Stimulated activated CD4-positive, alpha-beta T cell treated with anti-CD3 and anti-CD28 coated beads, Interleukin-4, amount 100 ng/mL, for 24 hours (primary cell): ENCODE measurements around the gene SLC4A8.

Source experiments
- DNase-seq: peaks from one replicate; pipeline ENCODE4 v3.0.0-alpha.2; 2020

Gene SLC4A8

DNA sequence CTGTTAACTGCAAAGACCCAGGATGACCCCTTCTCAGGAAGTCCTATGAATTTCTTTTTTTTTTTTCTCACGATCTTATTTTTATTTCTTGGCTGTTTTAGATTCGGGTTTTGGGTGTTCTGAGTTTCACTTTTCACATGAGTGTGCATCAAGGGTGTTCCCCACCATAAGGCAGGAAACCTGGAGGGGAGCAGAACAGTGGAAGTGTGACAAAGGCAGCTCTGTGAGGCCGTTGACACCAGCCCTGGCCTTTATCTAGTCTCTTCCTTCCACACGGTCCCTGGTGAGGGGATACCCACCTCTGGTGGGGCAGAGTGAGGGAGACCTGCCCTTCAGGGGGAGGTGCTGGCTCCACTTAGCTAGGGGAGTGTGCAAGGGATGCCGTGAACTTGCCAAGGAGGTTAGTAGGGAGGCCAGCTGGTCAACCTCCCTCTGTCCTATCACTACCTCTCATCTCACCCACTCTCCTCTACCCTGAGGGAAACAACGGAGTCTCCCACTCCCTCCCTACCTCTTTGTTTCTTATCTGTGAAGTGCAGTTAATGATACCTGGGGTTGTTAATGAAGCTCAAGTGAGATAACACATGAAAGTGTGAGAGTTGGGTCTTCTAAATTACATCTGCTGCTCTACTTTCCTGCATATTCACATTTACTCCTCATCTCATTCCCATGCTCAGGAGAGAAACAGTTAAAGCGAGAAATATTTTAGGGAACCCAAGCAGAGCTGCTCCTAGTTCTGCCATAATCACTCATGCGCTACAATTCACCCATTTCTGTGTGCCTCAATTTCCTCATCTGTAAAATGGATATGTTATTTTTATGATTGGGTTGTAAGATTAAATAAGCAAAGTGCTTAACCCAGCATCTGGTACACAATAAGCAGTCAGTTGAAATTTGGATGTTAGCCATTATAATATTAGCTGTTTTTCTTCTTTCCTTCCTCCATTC, 29.1 kb upstream of the SLC4A8 start:
- peak; percentile 34 for DNase-seq

DNA sequence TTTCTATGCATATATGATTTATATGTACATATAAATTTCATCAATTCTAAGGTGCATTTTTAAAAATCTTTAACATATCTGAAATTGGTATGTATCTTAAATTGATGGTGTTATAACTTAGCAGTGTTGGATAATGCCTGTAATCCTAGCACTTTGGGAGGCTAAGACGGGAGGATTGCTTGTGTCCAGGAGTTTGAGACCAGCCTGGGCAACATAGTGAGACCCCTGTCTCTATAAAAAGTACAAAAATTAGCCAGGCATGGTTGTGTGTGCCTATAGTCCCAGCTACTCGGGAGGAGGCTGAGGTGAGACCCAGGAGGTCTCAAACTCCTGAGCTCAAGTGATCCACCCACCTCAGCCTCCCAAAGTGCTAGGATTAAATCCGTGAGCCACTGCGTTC, 27.0 kb upstream of the SLC4A8 start:
- no peak for DNase-seq

DNA sequence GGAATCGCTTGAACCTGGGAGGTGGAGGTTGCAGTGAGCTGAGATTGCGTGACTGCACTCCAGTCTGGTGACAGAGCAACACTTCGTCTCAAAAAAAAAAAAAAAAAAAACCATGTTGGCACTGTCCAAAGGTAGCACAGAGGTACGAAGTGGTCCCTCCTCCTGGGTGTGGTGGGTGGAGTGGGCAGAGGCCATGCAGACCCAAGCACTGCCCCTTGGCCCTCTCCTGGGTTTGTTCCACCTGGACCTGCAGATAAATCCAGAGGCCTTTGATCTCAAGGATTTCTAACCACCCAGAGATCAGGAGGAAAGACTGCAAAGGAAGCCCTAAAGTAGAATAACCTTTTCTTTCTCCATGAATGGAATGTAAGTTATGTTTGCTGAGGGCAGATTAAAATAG, 24.7 kb upstream of the SLC4A8 start:
- DNase-seq, result no peak

DNA sequence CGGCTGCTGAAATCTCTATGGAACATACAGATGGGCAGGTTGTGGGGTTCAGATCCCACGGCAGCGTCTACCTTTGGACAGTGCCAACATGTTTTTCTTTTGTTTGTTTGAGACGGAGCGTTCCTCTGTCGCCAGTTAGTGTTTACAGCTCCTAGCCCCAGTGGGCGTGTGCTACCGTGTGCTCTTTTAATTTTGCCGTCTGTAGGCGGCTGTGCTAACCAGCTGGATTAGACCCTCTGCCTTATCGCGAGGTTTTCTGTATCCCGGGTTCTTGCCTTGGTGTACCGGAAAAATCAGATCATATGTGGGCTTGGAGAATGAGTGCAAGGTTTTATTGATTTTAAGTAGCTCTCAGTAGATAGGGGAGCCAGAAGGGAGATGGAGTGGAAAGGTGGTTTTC, 23.6 kb upstream of the SLC4A8 start:
- no peak for DNase-seq

DNA sequence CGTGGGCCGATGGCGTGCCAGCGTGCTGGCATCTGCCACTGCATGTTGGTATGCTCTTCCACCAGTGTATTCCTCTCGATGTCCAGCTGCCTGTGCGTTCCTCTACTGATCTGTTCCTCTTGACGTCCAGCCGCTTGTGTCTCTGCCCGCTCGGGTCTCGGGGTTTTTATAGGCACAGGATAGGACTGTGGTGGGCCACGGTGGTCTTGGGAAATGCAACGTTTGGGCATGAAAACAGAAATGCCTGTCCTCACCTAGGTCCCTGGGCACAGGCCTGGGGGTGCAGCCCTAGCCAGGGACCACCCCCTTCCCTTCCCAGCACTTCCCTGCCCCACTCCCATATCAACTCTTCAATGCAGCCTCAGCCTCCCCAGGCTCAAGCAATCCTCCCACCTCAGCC, 23.1 kb upstream of the SLC4A8 start:
- no peak for DNase-seq

DNA sequence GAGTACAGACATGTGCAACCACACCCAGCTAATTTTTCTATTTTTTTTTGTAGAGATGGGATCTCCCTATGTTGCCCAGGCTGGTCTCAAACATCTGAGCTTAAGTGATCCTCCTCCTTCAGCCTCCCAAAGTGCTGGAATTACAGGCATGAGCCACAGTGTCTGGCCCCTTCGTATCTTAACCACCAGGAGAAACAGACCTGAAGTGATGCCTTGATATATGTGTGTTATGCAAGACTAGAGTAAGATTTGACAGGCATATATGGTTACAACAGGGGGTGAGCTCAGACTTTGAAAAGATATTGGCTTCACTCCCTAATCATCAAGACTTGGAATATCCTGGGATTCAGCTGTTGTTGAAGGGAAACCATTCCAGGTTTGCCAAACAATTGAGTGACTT, 22.7 kb upstream of the SLC4A8 start:
- DNase-seq, result no peak

DNA sequence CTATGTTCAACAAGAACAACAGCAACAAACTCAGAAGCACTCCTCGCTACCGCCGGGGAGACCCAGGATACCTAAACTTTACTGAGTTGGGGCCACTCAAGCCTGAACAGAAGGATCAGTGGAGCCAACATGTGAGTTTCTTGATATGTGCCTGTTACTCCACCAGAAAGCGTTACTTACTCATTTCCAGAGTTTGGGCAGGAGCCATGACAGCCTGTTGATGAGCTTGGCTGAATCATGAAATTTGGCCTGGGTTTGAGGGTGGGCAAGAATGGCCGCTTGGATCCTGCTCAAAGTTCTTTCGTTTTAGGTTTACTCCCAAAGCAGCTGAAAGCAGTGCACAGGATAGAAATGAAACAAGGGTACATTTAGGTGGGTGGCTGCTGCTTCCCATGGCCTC, 21.5 kb upstream of the SLC4A8 start:
- DNase-seq, result no peak

DNA sequence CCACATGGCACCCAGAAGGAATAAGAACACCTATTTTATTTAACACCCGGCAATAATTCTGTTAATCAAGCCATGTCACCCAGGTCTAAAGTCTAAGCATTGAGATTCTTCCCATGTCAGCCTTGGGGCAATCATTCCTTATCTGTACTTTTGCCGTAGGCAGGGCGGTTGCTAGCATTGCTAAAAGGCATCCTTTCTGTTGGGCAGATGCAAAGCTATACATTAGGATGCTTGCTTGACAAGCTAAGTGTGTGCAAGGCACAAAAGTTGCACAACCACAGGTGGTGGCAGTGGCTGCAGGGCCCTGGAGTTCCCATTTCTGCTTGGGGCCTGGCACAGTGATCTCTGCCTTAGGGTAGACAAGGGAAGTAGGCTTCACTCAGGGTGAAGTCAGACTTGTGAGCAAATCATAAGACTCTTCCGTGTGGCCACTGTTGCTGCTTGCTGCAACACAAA, 20.9 kb upstream of the SLC4A8 start:
- no peak for DNase-seq

DNA sequence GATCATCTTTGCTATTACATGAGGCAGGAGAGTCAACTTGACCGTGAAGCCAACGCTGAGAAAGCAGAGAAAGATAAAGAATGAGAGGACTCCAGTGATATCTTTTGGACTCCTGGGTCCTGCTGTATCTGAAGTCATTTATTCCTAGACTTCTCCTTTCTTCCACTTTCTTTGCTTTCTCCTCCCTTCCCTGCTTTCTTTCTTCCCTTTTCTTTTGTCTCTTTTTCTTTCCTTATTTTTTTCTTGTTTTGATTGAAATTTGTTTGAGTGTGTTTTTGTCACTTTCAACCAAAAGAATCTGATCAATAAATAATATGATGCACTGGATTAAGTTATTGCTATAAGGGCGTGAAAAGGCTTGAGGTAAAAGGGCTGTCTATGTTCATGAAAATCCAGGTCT, 20.0 kb upstream of the SLC4A8 start:
- no peak for DNase-seq

DNA sequence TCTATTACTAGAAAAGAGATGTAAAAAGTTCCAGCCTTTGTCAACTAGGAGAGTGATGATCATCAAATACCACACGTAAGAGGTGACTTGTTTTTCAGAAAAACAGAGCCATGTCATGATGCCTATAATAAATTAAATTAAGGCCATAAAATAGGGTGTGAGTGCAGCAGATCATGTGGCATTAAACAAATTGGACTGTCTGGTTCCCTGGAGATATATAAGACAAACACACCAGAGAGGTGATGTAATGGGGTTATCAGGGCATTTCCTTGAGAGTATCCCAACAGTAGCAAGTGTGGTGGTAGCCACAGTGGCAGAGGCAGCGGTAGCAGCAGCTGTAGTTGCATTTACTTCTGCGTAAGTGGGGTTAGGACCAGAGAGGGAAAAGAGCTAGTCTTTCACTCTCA, 18.8 kb upstream of the SLC4A8 start:
- DNase-seq, result no peak

DNA sequence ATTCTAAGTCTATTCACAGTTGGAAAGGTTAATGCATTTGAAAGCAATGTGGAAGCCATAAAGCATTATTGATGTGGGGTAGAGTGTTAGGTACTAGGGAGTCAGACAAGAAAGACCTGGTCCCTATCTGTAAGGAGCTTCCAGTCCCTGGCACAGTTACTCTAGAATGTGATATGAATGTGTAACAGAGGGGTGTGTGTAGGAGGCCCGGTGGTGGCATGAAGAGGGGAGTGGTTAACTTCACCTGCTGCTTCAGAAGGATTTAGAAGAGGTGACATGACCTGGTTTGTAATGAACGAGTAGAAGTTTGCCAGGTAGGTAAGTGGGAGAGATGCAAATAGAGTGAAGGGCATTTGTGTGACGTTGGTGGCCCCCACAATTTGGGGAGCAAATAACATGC, 18.3 kb upstream of the SLC4A8 start:
- no peak for DNase-seq

DNA sequence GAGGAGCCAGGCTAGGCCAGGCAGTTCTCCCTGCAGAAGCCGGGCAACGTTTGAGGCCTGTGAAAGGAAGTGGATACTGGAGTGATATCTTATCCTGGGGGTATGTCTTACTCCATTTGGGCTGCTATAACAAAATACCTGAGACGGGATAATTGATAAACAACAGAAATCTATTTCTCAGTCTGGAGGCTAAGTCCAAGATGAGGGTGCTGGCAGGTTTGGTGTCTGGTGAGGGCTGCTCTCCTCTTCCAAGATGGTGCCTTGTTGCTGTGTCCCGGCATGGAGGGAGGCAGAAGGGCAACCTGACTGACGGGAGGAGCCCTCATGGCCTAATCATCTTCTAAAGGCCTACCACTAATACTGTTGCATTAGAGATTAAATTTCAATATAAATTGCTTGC, 17.8 kb upstream of the SLC4A8 start:
- no peak for DNase-seq

DNA sequence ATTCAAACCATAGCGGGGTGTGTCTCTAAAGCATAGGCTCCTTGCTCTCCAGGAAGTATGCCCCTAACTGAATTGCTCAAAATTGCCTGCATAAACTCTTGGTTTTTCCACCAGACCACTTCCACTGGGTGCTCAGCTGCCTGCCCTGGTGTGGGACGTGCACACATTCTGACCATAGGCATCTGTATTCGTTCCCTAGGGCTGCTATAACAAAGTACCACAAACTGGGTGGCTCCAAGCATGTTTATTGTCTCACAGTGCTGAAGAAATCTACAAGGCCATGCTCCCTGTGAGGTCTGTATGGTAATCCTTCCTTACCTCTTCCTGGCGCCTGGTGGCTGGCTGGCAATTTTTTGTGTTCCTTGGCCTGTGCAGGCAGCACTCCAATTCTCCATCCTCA, 17.0 kb upstream of the SLC4A8 start:
- no peak for DNase-seq

DNA sequence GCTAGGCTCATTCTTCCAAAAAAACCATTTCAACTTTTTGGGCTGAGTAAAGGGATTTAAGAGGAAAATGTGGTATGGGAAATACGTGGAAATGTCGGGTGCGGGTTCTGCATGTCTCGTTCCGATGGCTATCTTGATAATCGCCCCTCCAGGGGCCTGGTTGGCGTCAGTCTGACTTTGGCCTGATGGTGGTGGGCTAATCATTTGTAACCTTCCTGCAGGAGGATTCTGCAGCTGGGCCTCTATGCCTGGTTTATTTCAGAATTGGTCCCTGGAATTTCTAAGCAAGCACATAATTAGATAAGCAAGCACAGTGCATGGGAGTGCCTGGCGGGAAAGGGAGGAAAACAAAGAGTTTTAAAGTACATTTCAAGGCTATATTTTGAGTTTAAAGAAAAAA, 14.8 kb upstream of the SLC4A8 start:
- DNase-seq, result no peak

DNA sequence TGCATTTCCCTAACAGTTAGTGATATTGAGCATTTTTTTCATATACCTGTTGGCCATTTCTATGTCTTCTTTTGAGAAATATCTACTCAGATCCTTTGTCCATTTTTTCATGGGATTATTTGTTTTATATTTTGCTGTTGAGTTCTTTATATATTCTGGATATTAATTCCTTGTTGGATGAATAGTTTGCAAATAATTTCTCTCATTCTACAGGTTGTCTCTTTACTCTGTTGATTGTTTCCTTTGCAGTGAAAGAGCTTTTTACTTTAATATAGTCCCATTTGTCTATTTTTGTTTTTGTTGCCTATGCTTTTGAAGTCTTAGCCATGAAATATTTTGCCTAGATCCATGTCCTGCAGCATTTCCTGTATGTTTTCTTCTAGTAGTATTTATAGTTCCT, 11.5 kb upstream of the SLC4A8 start:
- no peak for DNase-seq

DNA sequence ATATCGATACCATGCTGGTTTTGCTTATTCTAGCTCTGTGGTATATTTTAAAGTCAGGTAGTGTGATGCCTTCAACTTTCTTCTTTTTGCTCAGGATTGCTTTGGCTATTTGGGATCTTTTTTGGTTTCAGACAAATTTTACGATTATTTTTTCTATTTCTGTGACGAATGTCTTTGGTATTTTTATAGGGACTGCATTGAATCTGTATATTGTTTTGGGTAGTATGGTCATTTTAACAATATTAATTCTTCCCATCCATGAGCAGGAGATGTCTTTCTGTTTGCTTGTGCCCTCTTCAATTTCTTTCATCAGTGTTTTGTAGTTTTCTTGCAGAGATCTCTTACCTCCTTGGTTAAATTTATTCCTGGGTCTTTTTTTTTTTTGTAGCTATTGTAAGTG, 10.8 kb upstream of the SLC4A8 start:
- no peak for DNase-seq

DNA sequence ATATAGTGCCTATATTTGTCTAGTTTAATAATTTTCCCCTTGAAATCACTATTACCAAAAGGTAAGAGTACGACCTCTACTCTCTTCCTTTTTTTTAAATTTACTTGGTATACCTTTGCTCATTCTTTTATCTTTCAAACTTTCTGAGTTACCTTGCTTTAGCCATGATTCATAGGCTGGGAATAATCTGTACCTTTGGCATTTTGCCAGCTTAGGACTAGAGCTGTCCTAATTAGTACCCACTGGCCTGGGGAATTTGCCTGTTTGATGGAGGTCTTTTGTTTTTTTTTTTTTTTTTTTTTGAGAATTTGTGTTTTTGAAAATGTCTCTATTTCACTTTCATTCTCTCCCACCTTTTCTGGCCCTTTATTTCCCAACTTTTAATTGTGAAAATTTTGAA, 8.7 kb upstream of the SLC4A8 start:
- no peak for DNase-seq

DNA sequence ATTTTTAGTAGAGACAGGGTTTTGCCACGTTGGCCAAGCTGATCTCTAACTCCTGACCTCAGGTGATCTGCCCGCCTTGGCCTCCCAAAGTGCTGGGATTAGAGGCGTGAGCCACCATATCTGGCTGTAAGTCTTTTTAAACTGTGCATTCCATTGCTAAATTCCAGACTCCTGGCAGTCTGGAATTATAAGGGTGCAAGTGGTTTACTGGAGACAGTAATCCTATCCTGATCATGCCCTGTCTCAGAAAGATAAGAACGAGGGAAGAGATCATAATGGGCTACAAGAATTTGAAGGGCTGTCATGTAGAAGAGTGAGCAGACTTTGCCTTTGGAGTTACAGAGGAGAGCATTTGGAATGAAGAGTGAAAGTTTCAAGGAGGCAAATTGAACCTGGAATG, 6.8 kb upstream of the SLC4A8 start:
- DNase-seq, result no peak

DNA sequence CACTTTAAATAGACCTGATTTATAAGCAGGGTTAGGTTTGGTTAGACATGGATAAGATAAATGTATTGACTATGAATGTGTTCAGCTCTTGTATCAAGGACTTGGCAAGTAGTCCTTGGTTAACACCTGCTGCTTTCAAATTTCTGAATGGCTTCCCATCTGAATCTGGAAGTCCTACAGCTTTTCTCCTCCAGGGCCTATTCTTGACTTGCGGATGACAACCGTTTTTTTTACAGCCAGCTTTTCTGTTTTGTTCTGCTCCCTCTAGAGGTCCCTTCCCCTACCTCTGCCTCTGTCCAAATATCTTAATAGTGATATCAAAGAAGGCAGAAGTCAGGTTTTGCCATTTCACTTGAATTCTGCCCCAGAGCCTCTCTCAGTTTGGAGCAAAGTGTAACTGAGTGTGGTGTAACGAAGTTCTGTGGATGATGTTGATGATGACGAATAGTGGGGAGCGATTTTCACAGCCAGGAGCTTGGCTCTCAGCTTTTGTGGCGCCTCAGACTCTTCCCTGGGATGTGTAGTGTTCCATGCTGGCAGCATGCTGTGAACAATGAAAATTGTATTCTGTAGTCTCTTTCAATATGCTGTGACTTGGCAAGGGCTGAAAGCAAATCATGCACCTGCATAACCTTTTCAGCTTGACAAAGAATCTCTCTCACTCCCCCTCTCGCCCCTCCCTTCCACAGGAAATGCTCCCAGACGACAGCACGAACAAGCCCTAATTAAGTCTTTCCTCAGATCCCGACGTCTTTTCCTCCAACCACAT, 5.0 kb upstream of the SLC4A8 start:
- DNase-seq, result no peak

DNA sequence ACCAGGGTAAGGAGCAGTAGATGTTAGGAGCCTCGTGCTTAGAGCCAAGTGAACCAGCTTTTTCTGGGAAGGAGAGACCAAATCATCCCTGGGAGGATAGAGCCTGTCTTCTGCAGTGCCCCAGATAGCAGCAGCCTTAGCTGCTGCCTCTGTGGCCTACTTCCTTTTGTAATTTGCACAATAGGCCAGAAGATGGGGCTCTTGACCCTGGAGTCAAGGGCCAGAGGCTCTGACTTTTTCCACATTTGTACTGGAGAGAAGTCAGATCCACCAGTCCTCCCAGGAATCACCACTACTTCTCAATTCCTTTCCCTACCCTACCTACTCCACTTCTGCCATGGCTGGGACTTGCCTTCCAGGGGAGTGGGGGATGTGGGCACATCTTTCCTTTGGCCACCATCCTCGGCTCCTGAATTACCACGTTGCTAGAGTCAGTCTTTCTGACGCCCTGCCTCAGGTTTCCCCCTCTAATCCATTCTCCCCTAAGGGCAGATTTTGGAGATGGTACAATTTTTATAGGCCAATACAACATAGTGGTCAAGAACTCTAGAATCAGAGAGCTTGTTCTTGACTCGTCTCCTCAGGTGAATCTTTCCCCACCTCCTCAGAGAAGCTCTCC, 3.3 kb upstream of the SLC4A8 start:
- peak; percentile 47 for DNase-seq

DNA sequence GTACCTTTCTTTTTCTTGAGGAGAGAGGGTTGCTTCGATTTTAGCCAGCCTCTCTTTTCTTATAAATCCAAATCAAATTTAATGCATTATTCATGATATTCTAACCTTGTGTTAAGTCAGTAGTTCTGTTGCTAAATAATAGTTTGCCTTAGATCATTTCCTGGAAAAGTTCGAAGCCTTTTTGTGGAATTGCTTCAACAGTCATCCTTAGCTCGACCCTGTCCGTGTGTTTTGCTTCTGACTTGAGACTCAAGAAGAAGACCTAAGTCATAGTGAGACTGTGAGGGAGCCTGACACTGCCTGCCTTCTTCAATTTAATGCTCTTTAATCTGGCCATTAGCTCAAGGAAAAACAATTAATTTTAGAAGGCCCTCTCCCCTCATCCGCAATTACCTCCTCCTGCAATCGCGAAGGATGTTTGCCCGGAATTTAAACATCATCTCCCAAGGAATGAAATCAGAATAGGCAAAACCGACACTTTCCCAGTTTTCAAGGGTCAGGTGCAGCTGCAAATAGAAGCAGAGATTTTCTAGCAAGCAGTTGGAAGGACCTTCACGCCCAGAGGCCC, 453 bp upstream of the SLC4A8 start:
- DNase-seq, result no peak

DNA sequence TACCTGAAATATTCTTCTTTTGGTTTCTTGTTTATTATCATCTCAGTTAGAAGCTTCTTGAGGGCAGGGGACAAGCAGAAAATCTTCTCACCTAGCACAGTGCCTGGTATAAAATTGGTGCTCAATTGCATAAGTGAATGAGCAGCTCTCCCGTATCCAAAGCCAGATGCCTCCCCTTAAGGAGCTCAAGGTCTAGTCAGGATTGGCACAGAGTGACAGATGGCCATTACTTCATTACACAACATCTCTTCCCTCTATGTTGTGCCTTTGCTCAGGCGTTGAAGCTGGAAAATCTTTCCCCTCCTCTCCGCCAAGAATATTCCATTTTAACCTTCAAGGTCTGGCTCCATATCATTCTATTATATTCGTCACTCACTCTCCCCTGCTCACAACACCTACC, 3.6 kb downstream of the SLC4A8 start:
- no peak for DNase-seq

DNA sequence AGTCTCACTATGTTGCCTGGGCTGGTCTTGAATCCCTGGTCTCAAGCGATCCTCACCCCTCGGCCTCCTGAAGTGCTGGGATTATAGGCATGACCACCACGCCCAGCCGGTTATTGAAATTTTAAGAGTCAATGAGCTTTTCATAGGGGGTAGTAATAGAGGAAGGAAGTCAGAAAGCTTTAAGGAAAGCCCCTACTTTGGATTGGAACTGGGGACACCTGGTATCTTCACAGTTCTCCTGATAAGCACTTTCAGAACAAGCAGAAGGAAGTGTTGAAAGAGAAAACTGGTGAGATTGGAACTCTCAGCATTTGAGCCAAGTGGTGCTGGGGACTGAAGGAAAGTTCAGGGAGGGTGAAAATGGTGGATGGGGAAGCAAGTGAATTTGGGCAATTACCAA, 5.1 kb downstream of the SLC4A8 start:
- DNase-seq, result no peak
